T47D (cell line): ENCODE results near the gene NFATC4.

Experiments used
- DNase-seq, 2 experiments: peaks; one replicate each; pipeline versions ENCODE4 v3.0.0 to v3.0.0-alpha.2; 2011 to 2012; ENCODE audit warnings: low read depth in 1 of 2, low spot score in 1 of 2
- JUND ChIP-seq: IDR thresholded peaks from 2 replicates; pipeline ENCODE4 v1.6.1; 2012; ENCODE audit warnings: low read depth
- in situ Hi-C: cut with HindIII; loops from 2 replicates; pipeline ENCODE4 v1.10.0; 2016; ENCODE audit warnings: low sequenced_read_pairs, low pct_unique_long_range_greater_than_20kb

Gene NFATC4

DNA sequence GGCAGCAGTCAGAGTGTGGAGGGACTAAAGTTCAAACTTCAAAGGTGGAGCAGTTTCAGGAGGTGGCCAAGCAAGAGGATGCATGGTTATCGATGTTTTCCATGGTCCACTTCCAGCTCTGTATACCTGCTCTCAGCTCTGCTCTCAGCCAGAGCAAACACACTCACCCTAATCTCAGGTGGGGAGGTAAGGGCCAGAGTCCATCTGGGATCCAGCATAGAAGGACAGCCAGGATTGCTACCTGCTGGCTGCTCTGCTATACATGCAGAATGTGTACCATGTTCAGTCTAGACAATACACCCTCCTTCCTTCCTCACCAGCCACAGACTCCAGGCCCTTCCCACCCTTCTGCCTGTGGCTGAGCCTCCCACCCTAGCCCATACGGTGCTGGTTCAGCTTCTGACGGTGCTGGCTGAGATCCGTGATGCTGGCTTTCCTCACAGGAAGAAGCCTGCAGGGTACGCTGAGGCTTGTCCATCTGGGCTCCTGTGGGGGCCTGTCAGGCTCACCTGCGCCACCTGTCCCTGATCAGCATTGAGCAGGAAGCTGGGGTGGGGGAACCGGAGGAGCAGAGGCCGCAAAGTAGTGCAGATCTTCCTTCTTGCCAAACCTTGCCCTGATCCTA lies 59.0 kb downstream of the NFATC4 start:
- in situ Hi-C loops, result no loop called here
- no peak for DNase-seq
- TF ChIP-seq JUND, result no peak

DNA sequence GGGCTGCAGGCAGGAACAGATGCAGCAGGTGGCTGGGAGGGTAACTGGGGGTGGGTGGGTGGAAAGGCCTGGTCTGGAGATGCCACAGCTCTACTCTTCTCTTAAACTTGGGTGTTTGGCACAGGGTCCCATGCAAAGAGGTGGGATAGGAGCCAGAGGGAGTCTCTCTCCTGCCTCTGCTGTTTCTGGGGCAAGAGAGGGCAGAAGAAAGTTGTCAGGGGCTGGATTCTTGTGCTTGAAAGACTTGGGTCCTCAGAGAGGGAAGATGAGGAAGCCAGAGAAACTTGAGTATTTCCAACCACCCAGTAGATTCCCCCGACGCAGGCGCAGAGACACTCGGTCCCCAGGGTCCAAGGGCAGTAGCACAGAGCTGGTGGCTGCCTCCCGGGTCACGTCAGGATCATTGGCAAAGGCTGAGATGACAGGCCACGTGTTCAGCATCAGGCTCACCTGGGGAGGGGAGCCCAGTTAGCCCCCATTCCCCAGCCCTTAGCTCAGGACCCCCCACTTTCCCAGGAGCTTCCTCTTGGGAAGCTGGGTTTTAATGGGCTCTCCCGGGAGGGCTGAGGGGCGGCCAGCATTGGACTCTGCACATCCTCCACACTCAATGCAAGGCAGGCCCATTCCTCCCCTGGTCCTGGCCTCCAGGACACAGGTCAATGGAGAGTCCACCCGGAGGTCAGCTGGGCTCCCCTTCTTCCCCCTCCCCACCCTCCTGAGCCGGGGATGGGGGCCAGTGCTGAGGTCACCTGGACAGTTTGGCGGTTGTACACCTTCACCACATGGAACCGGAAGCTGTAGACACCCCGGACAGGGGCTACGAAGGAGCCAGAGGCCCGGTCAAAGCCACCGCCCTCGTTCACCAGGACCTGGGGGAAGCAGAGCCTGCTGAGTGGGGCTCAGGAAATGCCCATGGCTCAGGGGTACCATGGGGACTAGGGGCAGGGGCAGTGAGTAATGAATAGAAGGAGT lies 59.8 kb downstream of the NFATC4 start:
- no peak for DNase-seq
- no peak for TF ChIP-seq JUND
- in situ Hi-C loops, result no loop called here

DNA sequence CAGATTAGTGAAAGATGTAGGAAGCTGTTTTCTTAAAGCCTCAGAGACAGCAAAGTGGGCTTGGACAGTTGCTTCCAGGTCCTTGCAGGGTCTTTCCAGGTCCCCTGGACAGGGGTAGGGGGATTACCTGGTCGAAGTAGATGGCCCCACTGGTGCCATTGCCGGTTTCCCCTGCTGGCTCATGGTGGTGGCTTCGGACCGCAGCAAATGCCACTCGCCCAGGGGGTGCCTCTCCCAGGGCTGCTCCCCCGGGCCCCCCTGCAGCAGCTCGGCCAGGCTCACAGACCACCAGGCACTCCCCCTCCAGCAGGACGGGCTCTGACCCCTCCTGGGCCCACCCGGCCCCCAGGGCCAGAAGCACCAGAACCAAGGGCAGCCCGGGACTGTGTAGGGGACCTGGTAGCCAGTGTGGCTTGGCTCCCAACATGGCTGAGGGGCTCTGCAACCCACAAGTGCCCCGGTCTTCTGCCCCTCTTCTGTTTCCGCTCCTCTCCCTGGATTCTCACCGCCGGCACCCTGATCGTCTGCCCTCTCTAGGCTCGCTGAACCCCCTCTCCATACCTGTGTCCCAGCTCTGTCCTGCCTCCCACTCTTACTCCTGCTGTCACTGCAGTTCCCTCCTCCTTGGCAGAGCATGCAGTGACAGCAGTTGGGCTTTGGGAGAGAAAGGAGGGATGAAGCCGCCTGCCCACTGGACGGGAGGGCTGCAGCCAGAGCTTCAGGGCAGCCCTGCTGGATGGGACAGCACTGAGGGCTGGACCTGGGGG lies 60.8 kb downstream of the NFATC4 start:
- no peak for TF ChIP-seq JUND
- DNase-seq, result peak in 1 of 2 experiments; percentile 10
- in situ Hi-C loops, result no loop called here
